Neuronal stem cell (in vitro differentiated cells): ENCODE results near the gene STK40.

ENCODE experiments used
- DNase-seq: peaks from one replicate; pipeline ENCODE4 v3.0.0-alpha.2; 2013; ENCODE audit warnings: low spot score
- H2AFZ ChIP-seq: one replicate; pipeline ENCODE4 v1.6.1; 2013; ENCODE audit warnings: mild to moderate bottlenecking, low read length, inconsistent platforms
- H2AK5ac ChIP-seq: 2 replicates; pipeline ENCODE4 v1.6.1; 2013; ENCODE audit warnings: low read depth, mild to moderate bottlenecking, inconsistent platforms, low read length, moderate library complexity, mixed read lengths
- H2BK120ac ChIP-seq: 2 replicates; pipeline ENCODE4 v1.6.1; 2013; ENCODE audit warnings: low read depth, mild to moderate bottlenecking, inconsistent platforms, low read length, moderate library complexity, mixed read lengths
- H2BK12ac ChIP-seq: one replicate; pipeline ENCODE4 v1.6.1; 2013; ENCODE audit warnings: low read length, inconsistent platforms
- H2BK15ac ChIP-seq: 2 replicates; pipeline ENCODE4 v1.6.1; 2013; ENCODE audit warnings: mild to moderate bottlenecking, low read length, inconsistent platforms, mixed read lengths
- H2BK5ac ChIP-seq: one replicate; pipeline ENCODE4 v1.6.1; 2013; ENCODE audit warnings: inconsistent platforms, mild to moderate bottlenecking, low read length, moderate library complexity
- H3K14ac ChIP-seq: one replicate; pipeline ENCODE4 v1.6.1; 2013; ENCODE audit warnings: low read length, inconsistent platforms
- H3K18ac ChIP-seq: 2 replicates; pipeline ENCODE4 v1.6.1; 2013; ENCODE audit warnings: low read length, inconsistent platforms
- H3K23ac ChIP-seq: 2 replicates; pipeline ENCODE4 v1.6.1; 2013; ENCODE audit warnings: low read depth, mild to moderate bottlenecking, mixed read lengths, low read length, inconsistent platforms; ENCODE audit not compliant: poor library complexity
- H3K27ac ChIP-seq: replicated peaks from 3 replicates; pipeline ENCODE4 v1.5.1; 2013; ENCODE audit warnings: low read length, inconsistent platforms
- H3K27me3 ChIP-seq, 3 experiments: 2 replicates each; pipeline ENCODE4 v1.6.1; 2013; ENCODE audit warnings: low read length in 3 of 3, mild to moderate bottlenecking in 2 of 3, inconsistent platforms in 1 of 3, low read depth in 1 of 3, mixed read lengths in 1 of 3, moderate library complexity in 1 of 3; ENCODE audit not compliant: control insufficient read depth in 3 of 3, insufficient read depth in 3 of 3
- H3K36me3 ChIP-seq, 2 donors: replicated peaks in 1 of 2; 2 replicates each; pipeline ENCODE4 v1.6.1; 2013; ENCODE audit warnings: low read length in 2 of 2; ENCODE audit not compliant: control insufficient read depth in 2 of 2, insufficient read depth in 2 of 2
- H3K4ac ChIP-seq: 2 replicates; pipeline ENCODE4 v1.6.1; 2013; ENCODE audit warnings: inconsistent platforms, mild to moderate bottlenecking, low read length, moderate library complexity
- H3K4me1 ChIP-seq, 2 donors: 1 replicate in 1 of 2; 2 replicates in 1 of 2; pipeline ENCODE4 v1.6.1; 2013; ENCODE audit warnings: low read length in 2 of 2, low read depth in 1 of 2; ENCODE audit not compliant: control insufficient read depth in 2 of 2, insufficient read depth in 1 of 2
- H3K4me2 ChIP-seq: one replicate; pipeline ENCODE4 v1.6.1; 2013; ENCODE audit warnings: mild to moderate bottlenecking, low read length, inconsistent platforms; ENCODE audit not compliant: insufficient read depth, poor library complexity, severe bottlenecking
- H3K4me3 ChIP-seq, 2 donors: 2 replicates each; pipeline ENCODE4 v1.5.1; 2013; ENCODE audit warnings: low read length in 2 of 2, mild to moderate bottlenecking in 2 of 2, inconsistent platforms in 1 of 2, moderate library complexity in 1 of 2
- H3K79me1 ChIP-seq: one replicate; pipeline ENCODE4 v1.6.1; 2013; ENCODE audit warnings: low read depth, mild to moderate bottlenecking, inconsistent platforms, low read length, moderate library complexity
- H3K9ac ChIP-seq: one replicate; pipeline ENCODE4 v1.6.1; 2013; ENCODE audit warnings: mild to moderate bottlenecking, low read depth, low read length, inconsistent platforms; ENCODE audit not compliant: poor library complexity
- H3K9me3 ChIP-seq, 2 donors: replicated peaks in 1 of 2; 2 replicates each; pipeline versions ENCODE3 to v1.6.1; 2013; ENCODE audit warnings: low read length in 2 of 2, mild to moderate bottlenecking in 2 of 2, inconsistent platforms in 1 of 2, low read depth in 1 of 2, mixed read lengths in 1 of 2, moderate library complexity in 1 of 2; ENCODE audit not compliant: control insufficient read depth in 2 of 2, insufficient read depth in 1 of 2
- H4K8ac ChIP-seq: one replicate; pipeline ENCODE4 v1.6.1; 2013; ENCODE audit warnings: low read depth, mild to moderate bottlenecking, inconsistent platforms, low read length, moderate library complexity
- H4K91ac ChIP-seq: one replicate; pipeline ENCODE4 v1.6.1; 2013; ENCODE audit warnings: low read length, low read depth, mild to moderate bottlenecking, inconsistent platforms; ENCODE audit not compliant: poor library complexity
- WGBS, 2 donors: extraction: QIAGEN DNeasy Blood & Tissue Kit; methylation state at CpG; one replicate each; pipeline ENCODE4 v1.1.7; 2013; ENCODE audit warnings: missing lambda C conversion rate in 2 of 2, mixed read lengths in 1 of 2; ENCODE audit not compliant: insufficient read length in 2 of 2, insufficient replicate concordance in 1 of 2; ENCODE audit errors: extremely low coverage in 2 of 2; 5-methylcytosine and 5-hydroxymethylcytosine counted together

Gene STK40

DNA sequence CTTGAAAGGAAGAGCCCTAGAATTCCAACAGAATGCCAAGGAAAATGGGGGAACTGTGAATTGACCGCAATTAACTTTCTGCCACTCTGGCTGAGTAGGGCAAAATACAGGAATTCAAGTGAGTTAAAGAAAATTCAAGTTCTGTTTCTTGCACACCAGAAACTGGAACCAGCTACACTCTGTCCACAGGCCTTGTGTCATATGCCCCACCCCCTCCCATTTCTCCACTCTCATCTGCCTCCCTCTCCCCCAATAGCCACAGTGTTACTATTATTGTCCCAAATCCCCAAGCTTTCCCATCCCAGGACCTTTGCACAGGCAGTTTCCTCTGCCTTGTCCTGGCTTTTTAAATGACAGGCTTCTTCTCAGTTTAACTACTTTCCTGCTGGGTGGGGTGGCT lies 4.3 kb upstream of the STK40 start:
- no peak for DNase-seq
- Histone ChIP-seq H3K4me3 (no peak overlapping the region), H4K8ac (no peak overlapping the region), H3K27me3 (no peaks in the 10 kb centered on the region), H3K9ac (no peak overlapping the region), H2BK120ac (no peak overlapping the region), H3K4me1 (peaks cover 15 to 16% of the 10 kb centered on the region in 2 donors), H3K27ac (no peak overlapping the region), H2AK5ac (no peak overlapping the region), H3K18ac (no peak overlapping the region), H3K23ac (no peak overlapping the region), H2BK15ac (no peak overlapping the region), H2AFZ (no peak overlapping the region), H3K14ac (no peak overlapping the region), H3K4me2 (no peak overlapping the region), H3K79me1 (no peaks in the 10 kb centered on the region), H3K36me3 (peaks cover 26 to 48% of the 10 kb centered on the region in 2 donors), H3K9me3 (no peaks in the 10 kb centered on the region), H2BK5ac (no peak overlapping the region), H2BK12ac (no peak overlapping the region), H3K4ac (no peak overlapping the region), H4K91ac (no peak overlapping the region)
- no CpG with 5 or more reads among the region's 1 CpG for WGBS, 2 donors

GRCh38 chr1:36389261-36389660 lies 3.5 kb upstream of the STK40 start:
- peaks cover 19% of the 10 kb centered on the region in 2 donors for H3K4me1 ChIP-seq
- H2BK12ac ChIP-seq = no peak overlapping the region
- H3K27ac ChIP-seq = no peak overlapping the region
- H3K9me3 ChIP-seq = no peaks in the 10 kb centered on the region
- no peak overlapping the region for H4K8ac ChIP-seq
- H3K79me1 ChIP-seq = no peaks in the 10 kb centered on the region
- H3K18ac ChIP-seq = no peak overlapping the region
- H3K27me3 ChIP-seq = no peaks in the 10 kb centered on the region
- no peak overlapping the region for H3K4me3 ChIP-seq
- no peak overlapping the region for H3K4ac ChIP-seq
- H3K23ac ChIP-seq = no peak overlapping the region
- no peak overlapping the region for H2BK15ac ChIP-seq
- no peak for DNase-seq
- WGBS, 2 donors = no CpG with 5 or more reads among the region's 2 CpGs
- H4K91ac ChIP-seq = no peak overlapping the region
- no peak overlapping the region for H3K4me2 ChIP-seq
- H2BK120ac ChIP-seq = no peak overlapping the region
- H2AK5ac ChIP-seq = no peak overlapping the region
- H2BK5ac ChIP-seq = no peak overlapping the region
- no peak overlapping the region for H3K14ac ChIP-seq
- no peak overlapping the region for H2AFZ ChIP-seq
- H3K36me3 ChIP-seq = peaks cover 26 to 46% of the 10 kb centered on the region in 2 donors
- no peak overlapping the region for H3K9ac ChIP-seq

DNA sequence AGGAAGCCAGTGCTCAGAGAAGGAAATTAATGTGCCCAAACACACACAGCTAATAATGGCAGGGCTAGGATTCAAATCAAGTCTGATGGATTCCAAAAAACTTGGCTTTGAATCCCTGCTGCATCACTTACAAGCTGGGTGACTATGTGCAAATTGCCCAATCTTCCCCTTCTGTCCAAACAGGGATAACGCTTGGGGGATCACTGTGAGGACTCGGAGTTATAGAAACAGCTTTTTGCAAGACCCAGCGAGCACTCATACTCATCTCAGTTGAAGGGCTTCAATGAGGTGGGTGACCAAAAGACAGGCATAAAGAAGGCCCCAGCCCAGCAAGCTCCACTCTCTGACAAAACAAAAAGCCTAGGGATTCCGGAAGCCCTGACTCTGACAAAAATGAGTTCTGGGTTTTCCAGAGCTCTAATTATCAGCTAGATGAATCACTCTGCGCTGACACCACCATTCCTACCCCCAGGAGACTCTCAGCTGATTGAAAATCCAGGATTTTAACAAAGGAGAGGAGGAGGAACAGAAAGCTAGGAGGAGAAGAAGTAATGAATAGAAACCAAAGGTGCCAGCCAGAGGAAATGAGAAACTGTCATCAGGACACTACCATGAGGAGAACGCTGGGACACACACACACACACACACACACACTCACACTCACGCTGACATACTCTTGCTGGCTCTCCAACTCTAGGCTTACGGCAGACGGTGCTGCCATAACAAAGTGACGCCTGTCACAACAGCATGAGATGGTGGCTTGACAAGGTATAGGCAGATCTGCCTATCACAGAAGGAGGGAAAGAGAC lies 1.6 kb upstream of the STK40 start:
- Histone ChIP-seq H4K91ac (no peak overlapping the region), H3K27me3 (no peaks in the 10 kb centered on the region), H2BK120ac (no peak overlapping the region), H3K9ac (no peak overlapping the region), H3K79me1 (no peaks in the 10 kb centered on the region), H3K4ac (no peak overlapping the region), H2BK15ac (no peak overlapping the region), H3K23ac (no peak overlapping the region), H2BK12ac (no peak overlapping the region), H3K9me3 (no peaks in the 10 kb centered on the region), H3K27ac (peak overlapping the region; percentile 86), H3K4me3 (peak overlapping the region in 1 of 2 donors; percentile 85), H3K4me2 (no peak overlapping the region), H4K8ac (no peak overlapping the region), H3K14ac (no peak overlapping the region), H2AFZ (peak overlapping the region; percentile 86), H3K36me3 (peaks cover 15 to 27% of the 10 kb centered on the region in 2 donors), H3K4me1 (peaks cover 19 to 21% of the 10 kb centered on the region in 2 donors), H2AK5ac (no peak overlapping the region), H2BK5ac (peak overlapping the region; percentile 19), H3K18ac (peak overlapping the region; percentile 84)
- no CpG with 5 or more reads among the region's 10 CpGs for WGBS, 2 donors
- peak; percentile 52 for DNase-seq

- Histone ChIP-seq H3K4ac (no peak overlapping the region), H3K4me1 (peaks cover 19 to 21% of the 10 kb centered on the region in 2 donors), H3K14ac (peak overlapping the region; percentile 87), H4K8ac (no peak overlapping the region), H3K27me3 (no peaks in the 10 kb centered on the region), H3K9me3 (no peaks in the 10 kb centered on the region), H3K79me1 (no peaks in the 10 kb centered on the region), H2AK5ac (no peak overlapping the region), H4K91ac (peak overlapping the region; percentile 24), H2BK120ac (no peak overlapping the region), H2BK12ac (no peak overlapping the region), H3K23ac (peak overlapping the region; percentile 32), H3K9ac (peak overlapping the region; percentile 67), H3K4me2 (peak overlapping the region; percentile 71), H3K4me3 (peak overlapping the region; percentile 68 to 85), H3K27ac (peak overlapping the region; percentile 86), H2AFZ (peak overlapping the region; percentile 86), H3K18ac (peak overlapping the region; percentile 84), H2BK5ac (peak overlapping the region; percentile 19), H3K36me3 (peaks cover 11 to 25% of the 10 kb centered on the region in 2 donors), H2BK15ac (no peak overlapping the region)
- WGBS, 2 donors = no CpG with 5 or more reads among the region's 14 CpGs
- peak; percentile 65 for DNase-seq
Observed at GRCh38 chr1:36386265-36387140, 779 bp upstream of the STK40 start.
